Measurements from ENCODE around the gene KMT5C. TPM values are rescaled to one million over a fixed set of nuclear protein-coding genes. Genes with fewer than 3 reads are reported as not detected.

Gene KMT5C
- total RNA-seq, 1 donor from 2014 or later, result 32.9 TPM

- Mint-ChIP-seq H3K36me3 (peaks cover 19% of the 10 kb centered on the region), H3K27me3 (peaks cover 7% of the 10 kb centered on the region), H3K4me3 (peak within 1 kb of the TSS; percentile 100), H3K4me1 (ENCODE audit: unreplicated experiment) (peaks cover 28% of the 10 kb centered on the region), H3K9me3 (peaks cover 6% of the 10 kb centered on the region), H3K27ac (peak within 1 kb of the TSS; percentile 99)
- peak; percentile 98 for DNase-seq (ENCODE audit: extremely low spot score, unreplicated experiment)
- no peak for TF ChIP-seq CTCF (conservative IDR thresholded peaks at IDR 0.05)
These were observed 46.2 kb downstream of the KMT5C start, which contains the start of gene RPL28 for GRCh38 chr19:55385724-55386492. TSS of gene RPL28 (plus strand) at chr19:55385932. CDS start at chr19:55386358, 426 bp downstream.

GRCh38 chr19:55386493-55386971 is 46.9 kb downstream of the KMT5C start:
- Mint-ChIP-seq H3K4me3 (peak overlapping the region; percentile 100), H3K27ac (peak overlapping the region; percentile 99), H3K9me3 (peaks cover 6% of the 10 kb centered on the region), H3K4me1 (ENCODE audit: unreplicated experiment) (peaks cover 29% of the 10 kb centered on the region), H3K36me3 (peaks cover 19% of the 10 kb centered on the region), H3K27me3 (peaks cover 6% of the 10 kb centered on the region)
- TF ChIP-seq CTCF (conservative IDR thresholded peaks at IDR 0.05), result no peak
- no peak for DNase-seq (ENCODE audit: extremely low spot score, unreplicated experiment)

- TF ChIP-seq CTCF (conservative IDR thresholded peaks at IDR 0.05), result no peak
- DNase-seq (ENCODE audit: extremely low spot score, unreplicated experiment), result no peak
- H3K27me3 Mint-ChIP-seq, result no peaks in the 10 kb centered on the region
- H3K4me3 Mint-ChIP-seq, result peak overlapping the region; percentile 100
- H3K36me3 Mint-ChIP-seq, result peaks cover 13% of the 10 kb centered on the region
- peak overlapping the region; percentile 13 for H3K27ac Mint-ChIP-seq
- H3K4me1 Mint-ChIP-seq (ENCODE audit: unreplicated experiment), result peaks cover 36% of the 10 kb centered on the region
- H3K9me3 Mint-ChIP-seq, result no peaks in the 10 kb centered on the region
These were observed 48.2 kb downstream of the KMT5C start for GRCh38 chr19:55387736-55388497.

GRCh38 chr19:55389386-55390317 is 50.0 kb downstream of the KMT5C start:
- TF ChIP-seq CTCF (conservative IDR thresholded peaks at IDR 0.05), result no peak
- no peak for DNase-seq (ENCODE audit: extremely low spot score, unreplicated experiment)
- no peak overlapping the region for H3K27ac Mint-ChIP-seq
- H3K36me3 Mint-ChIP-seq, result peaks cover 13% of the 10 kb centered on the region
- H3K4me3 Mint-ChIP-seq, result peak overlapping the region; percentile 74
- peaks cover 40% of the 10 kb centered on the region for H3K4me1 Mint-ChIP-seq (ENCODE audit: unreplicated experiment)
- no peaks in the 10 kb centered on the region for H3K27me3 Mint-ChIP-seq
- H3K9me3 Mint-ChIP-seq, result no peaks in the 10 kb centered on the region

- Mint-ChIP-seq H3K4me1 (ENCODE audit: unreplicated experiment) (peaks cover 40% of the 10 kb centered on the region), H3K36me3 (peaks cover 13% of the 10 kb centered on the region), H3K4me3 (peak overlapping the region; percentile 20), H3K9me3 (no peaks in the 10 kb centered on the region), H3K27ac (no peak overlapping the region), H3K27me3 (no peaks in the 10 kb centered on the region)
- DNase-seq (ENCODE audit: extremely low spot score, unreplicated experiment), result no peak
- no peak for TF ChIP-seq CTCF (conservative IDR thresholded peaks at IDR 0.05)
These were observed 50.8 kb downstream of the KMT5C start for GRCh38 chr19:55390461-55390880.

Measured in type B pancreatic cell (in vitro differentiated cells).